ENCODE measurements around the gene FGL2.
"Not testable (repeated sequence)": the region's sequence is repeated elsewhere in the genome, so short reads cannot be mapped to it uniquely, and the experiment has no call there.

FGL2 gene

DNA sequence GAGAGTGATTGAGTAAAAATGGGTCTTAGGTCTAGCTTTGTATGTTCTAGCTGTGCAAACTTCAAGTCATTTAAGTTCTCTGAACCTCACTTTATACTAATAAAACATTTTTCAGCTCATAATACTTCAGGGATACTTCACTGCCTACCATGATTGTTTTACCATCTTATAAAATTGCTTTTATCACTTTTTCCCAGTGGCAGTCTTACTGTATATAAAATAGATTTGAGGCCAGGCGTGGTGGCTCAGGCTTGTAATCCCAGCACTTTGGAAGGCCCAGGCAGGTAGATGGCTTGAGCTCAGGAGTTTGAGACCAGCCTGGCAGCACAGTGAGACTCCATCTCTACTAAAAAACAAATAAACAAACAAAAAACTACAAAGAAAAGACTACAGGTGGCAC, 17.4 kb downstream of the FGL2 start:
- H3K27ac ChIP-seq (ENCODE audit: low read depth, low read length), result no peak overlapping the region
- H3K4me1 ChIP-seq (ENCODE audit: control insufficient read depth, insufficient read depth, low read length, unreplicated experiment), result no peaks in the 10 kb centered on the region
- H3K4me3 ChIP-seq (ENCODE audit: low read depth, low read length), result no peak overlapping the region
- no peaks in the 10 kb centered on the region for H3K79me2 ChIP-seq (ENCODE audit: control insufficient read depth, insufficient read depth, low read length, unreplicated experiment)
- no peaks in the 10 kb centered on the region for H3K27me3 ChIP-seq (ENCODE audit: insufficient read depth, low read length)
- H3K36me3 ChIP-seq (ENCODE audit: insufficient read depth, low read length), result no peaks in the 10 kb centered on the region
- no peak overlapping the region for H2AFZ ChIP-seq (ENCODE audit: low read length, unreplicated experiment)

DNA sequence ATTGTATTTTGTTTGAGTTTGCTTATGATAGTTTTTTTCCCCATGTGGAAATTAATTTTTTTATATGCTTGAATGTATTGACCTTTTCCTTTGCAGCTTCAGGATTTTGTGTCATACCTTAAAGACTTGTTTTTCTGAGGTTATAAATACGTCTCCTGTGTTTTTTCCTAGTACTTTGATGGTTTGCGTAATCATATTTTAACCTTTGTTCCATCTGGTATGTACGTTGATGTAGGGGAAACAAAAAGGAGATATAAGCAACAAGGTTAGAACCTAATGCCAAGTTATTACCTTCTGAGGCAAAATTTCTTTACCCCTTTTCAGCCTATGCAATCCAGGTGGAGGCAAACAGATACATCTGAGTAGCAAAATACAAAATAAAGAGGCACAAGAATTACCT, 17.9 kb downstream of the FGL2 start:
- Histone ChIP-seq H3K4me3 (ENCODE audit: low read depth, low read length) (no peak overlapping the region), H3K27ac (ENCODE audit: low read depth, low read length) (no peak overlapping the region), H3K27me3 (ENCODE audit: insufficient read depth, low read length) (no peaks in the 10 kb centered on the region), H2AFZ (ENCODE audit: low read length, unreplicated experiment) (no peak overlapping the region), H3K4me1 (ENCODE audit: control insufficient read depth, insufficient read depth, low read length, unreplicated experiment) (no peaks in the 10 kb centered on the region), H3K36me3 (ENCODE audit: insufficient read depth, low read length) (no peaks in the 10 kb centered on the region), H3K79me2 (ENCODE audit: control insufficient read depth, insufficient read depth, low read length, unreplicated experiment) (no peaks in the 10 kb centered on the region)

DNA sequence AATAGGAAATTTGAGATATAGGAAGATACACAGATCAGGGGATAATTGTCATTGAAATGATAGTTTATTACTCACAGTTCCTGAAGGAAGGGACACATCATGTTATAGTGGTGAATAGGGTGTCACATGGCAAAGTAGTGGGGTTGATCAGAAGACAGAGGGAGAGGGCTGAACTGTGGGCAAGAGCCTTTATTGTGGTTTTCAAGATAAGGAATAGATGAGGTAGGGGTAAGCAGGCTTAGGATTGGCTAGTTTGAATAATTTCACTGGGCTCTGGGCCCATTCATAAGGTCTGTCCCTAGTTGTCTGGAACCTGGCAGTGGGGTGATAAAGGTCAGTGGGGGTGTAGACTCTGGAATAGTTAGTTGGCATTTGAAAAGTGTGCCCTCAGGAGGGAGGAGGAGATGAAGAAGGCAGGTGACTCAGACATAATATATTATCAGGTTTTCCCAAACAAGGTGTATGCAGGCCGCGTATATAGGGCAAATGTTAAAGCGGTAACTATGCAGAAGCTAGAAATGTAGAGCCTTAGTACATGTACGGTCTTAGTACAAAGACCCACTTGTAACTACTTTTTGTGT, 18.5 kb downstream of the FGL2 start:
- H3K79me2 ChIP-seq (ENCODE audit: control insufficient read depth, insufficient read depth, low read length, unreplicated experiment), result no peaks in the 10 kb centered on the region
- H3K36me3 ChIP-seq (ENCODE audit: insufficient read depth, low read length), result no peaks in the 10 kb centered on the region
- no peak overlapping the region for H3K27ac ChIP-seq (ENCODE audit: low read depth, low read length)
- H3K27me3 ChIP-seq (ENCODE audit: insufficient read depth, low read length), result no peaks in the 10 kb centered on the region
- H3K4me1 ChIP-seq (ENCODE audit: control insufficient read depth, insufficient read depth, low read length, unreplicated experiment), result no peaks in the 10 kb centered on the region
- no peak overlapping the region for H2AFZ ChIP-seq (ENCODE audit: low read length, unreplicated experiment)
- H3K4me3 ChIP-seq (ENCODE audit: low read depth, low read length), result no peak overlapping the region

DNA sequence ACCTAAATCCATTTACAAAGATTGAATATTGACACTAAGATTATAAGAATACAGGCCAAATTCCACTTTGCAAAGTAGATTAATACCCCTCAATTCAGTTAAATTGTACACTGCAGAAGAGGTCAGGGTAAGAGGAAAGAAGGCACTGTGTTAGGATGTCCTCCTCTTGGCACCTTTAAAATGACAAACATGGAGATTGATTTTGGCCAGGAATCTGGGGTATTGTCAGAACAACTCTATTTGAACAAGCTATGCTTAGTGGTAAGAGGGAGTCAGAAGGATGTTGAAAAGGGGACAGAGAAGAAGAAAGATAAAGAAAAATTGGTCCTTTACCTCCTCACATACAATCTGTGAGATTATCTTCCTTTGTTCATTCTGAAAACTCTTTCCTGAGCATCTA, 21.6 kb downstream of the FGL2 start:
- H3K27ac ChIP-seq (ENCODE audit: low read depth, low read length); H2AFZ ChIP-seq (ENCODE audit: low read length, unreplicated experiment); H3K79me2 ChIP-seq (ENCODE audit: control insufficient read depth, insufficient read depth, low read length, unreplicated experiment); H3K4me1 ChIP-seq (ENCODE audit: control insufficient read depth, insufficient read depth, low read length, unreplicated experiment); H3K36me3 ChIP-seq (ENCODE audit: insufficient read depth, low read length); H3K27me3 ChIP-seq (ENCODE audit: insufficient read depth, low read length); H3K4me3 ChIP-seq (ENCODE audit: low read depth, low read length): not testable (repeated sequence)

DNA sequence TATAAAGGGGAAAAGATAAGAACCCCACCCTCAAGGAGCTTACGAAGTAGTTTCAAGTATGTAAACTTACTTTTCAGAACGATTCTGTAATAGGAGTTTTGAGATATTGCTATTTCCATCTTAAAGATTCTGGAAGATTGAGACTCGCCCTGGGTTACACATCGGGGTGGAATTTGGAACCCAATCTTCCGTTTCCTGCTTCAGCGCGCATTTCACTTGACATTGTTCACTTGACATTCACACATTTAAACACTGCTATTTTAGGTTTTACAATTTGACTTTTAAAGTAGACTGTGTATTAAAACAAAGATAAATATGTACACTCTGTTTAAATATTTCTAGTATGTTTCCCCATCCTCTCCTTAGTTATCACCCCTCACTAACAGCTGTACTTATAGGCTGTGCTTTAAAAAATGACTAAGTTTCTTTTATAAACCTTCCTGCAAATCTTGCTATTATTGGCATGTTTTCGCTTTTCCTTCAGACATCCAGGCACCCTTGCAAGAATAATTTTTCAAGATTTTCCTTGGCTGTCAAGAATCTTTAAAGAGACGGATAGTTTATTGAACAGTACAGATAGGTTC, 22.2 kb downstream of the FGL2 start:
- H3K4me1 ChIP-seq (ENCODE audit: control insufficient read depth, insufficient read depth, low read length, unreplicated experiment); H3K4me3 ChIP-seq (ENCODE audit: low read depth, low read length); H2AFZ ChIP-seq (ENCODE audit: low read length, unreplicated experiment); H3K27me3 ChIP-seq (ENCODE audit: insufficient read depth, low read length); H3K79me2 ChIP-seq (ENCODE audit: control insufficient read depth, insufficient read depth, low read length, unreplicated experiment); H3K36me3 ChIP-seq (ENCODE audit: insufficient read depth, low read length); H3K27ac ChIP-seq (ENCODE audit: low read depth, low read length): not testable (repeated sequence)

DNA sequence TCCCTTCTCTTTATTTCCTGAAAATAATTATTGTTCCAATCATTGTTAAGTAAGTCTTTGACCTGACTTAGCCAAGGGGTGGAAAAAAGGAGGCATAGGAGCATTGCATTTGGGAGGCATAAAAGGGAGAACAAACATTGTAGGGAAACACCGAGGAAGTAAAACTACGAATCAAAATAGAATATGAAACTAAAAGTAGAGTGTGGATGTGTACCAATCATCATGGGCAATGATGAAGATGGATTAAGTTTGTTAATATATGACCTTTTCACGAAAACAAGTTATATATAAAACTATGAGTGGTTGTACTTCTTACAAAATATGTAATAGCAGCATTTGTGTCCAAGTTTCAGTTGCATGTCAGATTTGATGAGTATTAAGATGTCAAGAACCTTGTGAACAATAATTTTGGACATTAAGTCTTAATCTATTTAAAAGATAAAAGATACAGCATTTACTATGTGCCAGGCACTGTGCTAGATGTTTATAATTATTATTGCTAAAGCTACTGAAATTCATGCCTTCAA, 24.3 kb downstream of the FGL2 start:
- H3K4me1 ChIP-seq (ENCODE audit: control insufficient read depth, insufficient read depth, low read length, unreplicated experiment); H3K36me3 ChIP-seq (ENCODE audit: insufficient read depth, low read length); H3K27ac ChIP-seq (ENCODE audit: low read depth, low read length); H3K27me3 ChIP-seq (ENCODE audit: insufficient read depth, low read length); H3K79me2 ChIP-seq (ENCODE audit: control insufficient read depth, insufficient read depth, low read length, unreplicated experiment); H2AFZ ChIP-seq (ENCODE audit: low read length, unreplicated experiment): not testable (repeated sequence)
- H3K4me3 ChIP-seq (ENCODE audit: low read depth, low read length), result 0 out of 2 replicates have a peak overlapping the region, but pooled peaks have one; percentile 12

DNA sequence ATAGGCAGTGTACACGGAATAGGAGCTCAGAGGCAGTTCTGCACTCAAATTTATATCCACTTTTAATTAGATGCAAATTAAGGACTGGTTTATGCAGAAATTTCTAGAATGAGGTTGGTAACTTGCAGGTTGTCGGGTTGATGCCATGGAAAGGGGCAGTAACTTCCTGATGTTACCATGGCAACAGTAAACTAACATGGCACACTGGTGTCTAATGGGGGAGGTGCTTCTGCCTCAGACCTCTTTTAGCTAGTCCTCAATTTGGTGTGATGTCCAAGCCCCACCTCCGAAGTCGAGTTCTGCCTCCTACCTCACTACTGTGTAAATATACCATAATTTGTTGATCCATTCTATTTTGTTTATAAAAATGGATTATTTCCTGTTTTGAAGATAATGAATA, 25.2 kb downstream of the FGL2 start:
- H3K4me3 ChIP-seq (ENCODE audit: low read depth, low read length); H3K27me3 ChIP-seq (ENCODE audit: insufficient read depth, low read length); H3K79me2 ChIP-seq (ENCODE audit: control insufficient read depth, insufficient read depth, low read length, unreplicated experiment); H2AFZ ChIP-seq (ENCODE audit: low read length, unreplicated experiment); H3K27ac ChIP-seq (ENCODE audit: low read depth, low read length); H3K4me1 ChIP-seq (ENCODE audit: control insufficient read depth, insufficient read depth, low read length, unreplicated experiment); H3K36me3 ChIP-seq (ENCODE audit: insufficient read depth, low read length): not testable (repeated sequence)

DNA sequence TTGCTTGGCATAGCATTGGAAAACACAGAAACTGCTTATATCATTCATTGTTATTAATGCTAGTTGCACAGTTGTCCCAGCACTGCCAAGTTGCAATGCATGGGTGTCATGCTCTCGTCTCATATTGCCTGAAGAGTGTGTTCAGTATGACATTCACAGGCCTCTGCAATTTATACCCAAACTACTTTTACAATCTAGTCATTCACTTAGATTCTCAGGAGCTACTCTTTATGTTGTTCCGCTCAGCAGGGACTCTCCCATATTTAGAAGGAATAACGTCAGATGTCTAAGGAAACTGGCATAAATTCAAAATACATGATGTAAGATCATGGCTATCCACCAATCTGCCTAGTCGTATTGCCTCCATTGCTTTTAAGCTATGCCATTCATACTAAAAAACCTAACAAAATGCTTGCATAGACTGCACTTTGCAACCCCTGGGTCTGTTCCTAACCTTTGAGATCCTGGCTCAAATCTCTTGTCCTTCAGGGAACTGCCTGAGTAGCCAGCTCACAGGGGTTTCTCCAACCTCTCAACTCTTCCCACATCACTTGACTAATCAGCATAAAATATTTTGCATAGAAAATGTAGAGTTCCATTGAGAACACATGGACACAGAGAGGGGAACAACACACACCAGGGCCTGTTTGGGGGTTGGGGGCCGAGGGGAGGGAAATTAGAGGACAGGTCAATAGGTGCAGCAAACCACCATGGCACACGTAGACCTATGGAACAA, 27.0 kb downstream of the FGL2 start:
- not testable (repeated sequence) for H3K4me1 ChIP-seq (ENCODE audit: control insufficient read depth, insufficient read depth, low read length, unreplicated experiment); H2AFZ ChIP-seq (ENCODE audit: low read length, unreplicated experiment); H3K4me3 ChIP-seq (ENCODE audit: low read depth, low read length); H3K27me3 ChIP-seq (ENCODE audit: insufficient read depth, low read length); H3K27ac ChIP-seq (ENCODE audit: low read depth, low read length); H3K36me3 ChIP-seq (ENCODE audit: insufficient read depth, low read length); H3K79me2 ChIP-seq (ENCODE audit: control insufficient read depth, insufficient read depth, low read length, unreplicated experiment)

DNA sequence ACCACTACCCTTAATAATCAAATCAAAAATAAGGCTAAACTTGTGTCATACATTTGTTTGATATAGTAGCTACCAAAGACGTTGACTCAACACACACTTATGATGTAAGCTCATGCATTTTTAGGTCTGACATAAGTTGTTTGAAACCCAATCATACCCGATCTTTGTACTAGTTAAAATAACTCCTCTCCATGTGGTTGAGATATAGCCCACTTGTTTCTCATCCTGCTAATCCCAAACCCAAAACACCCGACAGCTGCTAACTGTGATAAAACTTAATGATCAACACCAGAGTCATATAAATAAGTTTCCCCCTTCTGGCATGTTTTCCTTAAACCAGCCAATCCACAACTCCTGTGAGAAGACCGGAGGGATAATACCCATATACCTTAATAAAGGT, 28.5 kb downstream of the FGL2 start:
- H2AFZ ChIP-seq (ENCODE audit: low read length, unreplicated experiment); H3K4me3 ChIP-seq (ENCODE audit: low read depth, low read length); H3K27me3 ChIP-seq (ENCODE audit: insufficient read depth, low read length); H3K36me3 ChIP-seq (ENCODE audit: insufficient read depth, low read length); H3K4me1 ChIP-seq (ENCODE audit: control insufficient read depth, insufficient read depth, low read length, unreplicated experiment); H3K79me2 ChIP-seq (ENCODE audit: control insufficient read depth, insufficient read depth, low read length, unreplicated experiment); H3K27ac ChIP-seq (ENCODE audit: low read depth, low read length): not testable (repeated sequence)

DNA sequence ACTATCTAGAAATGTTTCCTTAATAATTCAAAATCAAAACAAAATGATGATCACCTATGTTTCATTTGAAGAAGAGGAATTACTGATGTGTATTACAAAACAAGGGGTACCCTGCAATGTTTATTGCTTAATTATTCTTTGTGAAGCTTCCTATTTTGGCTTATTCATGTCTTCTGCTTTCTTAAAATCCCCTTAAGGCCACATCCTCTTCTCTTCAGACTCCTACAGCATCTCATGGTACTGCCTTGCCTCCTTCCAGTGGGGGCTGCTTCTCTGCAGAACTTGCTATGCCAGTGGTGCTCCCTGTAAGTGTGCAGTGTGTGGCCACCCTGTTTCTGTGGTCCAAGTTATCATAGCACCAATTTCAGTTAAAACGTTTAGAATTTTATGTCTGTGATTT, 42.2 kb downstream of the FGL2 start:
- Histone ChIP-seq H3K4me3 (ENCODE audit: low read depth, low read length) (no peak overlapping the region), H3K4me1 (ENCODE audit: control insufficient read depth, insufficient read depth, low read length, unreplicated experiment) (peaks cover 7% of the 10 kb centered on the region), H2AFZ (ENCODE audit: low read length, unreplicated experiment) (no peak overlapping the region), H3K79me2 (ENCODE audit: control insufficient read depth, insufficient read depth, low read length, unreplicated experiment) (no peaks in the 10 kb centered on the region), H3K27me3 (ENCODE audit: insufficient read depth, low read length) (no peaks in the 10 kb centered on the region), H3K36me3 (ENCODE audit: insufficient read depth, low read length) (no peaks in the 10 kb centered on the region), H3K27ac (ENCODE audit: low read depth, low read length) (no peak overlapping the region)

DNA sequence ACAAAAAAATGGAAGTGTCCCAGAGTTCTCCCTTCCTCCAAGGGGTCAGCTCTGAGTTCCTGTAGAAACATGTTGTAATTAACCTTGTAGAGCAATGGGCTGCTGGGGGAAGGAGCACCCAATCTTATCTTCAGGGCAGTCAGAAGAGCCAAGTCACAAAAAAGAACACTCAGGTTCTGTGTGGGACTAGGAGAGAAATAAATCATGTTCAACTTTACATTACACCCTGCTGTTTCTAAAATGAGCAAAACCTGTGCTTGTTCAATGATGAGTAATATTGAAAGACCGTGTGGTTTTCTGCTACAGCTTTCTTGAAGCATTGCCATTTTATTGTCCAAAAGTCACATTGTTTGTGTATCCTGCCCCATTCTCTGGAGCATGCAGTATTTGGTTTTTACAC, 42.6 kb downstream of the FGL2 start:
- not testable (repeated sequence) for H3K4me3 ChIP-seq (ENCODE audit: low read depth, low read length); H3K4me1 ChIP-seq (ENCODE audit: control insufficient read depth, insufficient read depth, low read length, unreplicated experiment); H3K36me3 ChIP-seq (ENCODE audit: insufficient read depth, low read length); H2AFZ ChIP-seq (ENCODE audit: low read length, unreplicated experiment); H3K27ac ChIP-seq (ENCODE audit: low read depth, low read length); H3K79me2 ChIP-seq (ENCODE audit: control insufficient read depth, insufficient read depth, low read length, unreplicated experiment); H3K27me3 ChIP-seq (ENCODE audit: insufficient read depth, low read length)

All from ACC112 (cell line).